A549 (cell line): ENCODE data around the gene PELI2. TPM values are rescaled to one million over a fixed set of nuclear protein-coding genes. Genes with fewer than 3 reads are reported as not detected.

ENCODE experiments used
- ATAC-seq, 2 experiments: fragments of 200-7000 bp in 1 of 2; fragments of >200 bp in 1 of 2; cut with Nextera tagmentation in 1 of 2; cut with Tn5 transposase in 1 of 2; 3 replicates each; pipeline versions ENCODE4 v1.8.0 to v1.9.1; 2018 to 2020; ENCODE audit warnings: mild to moderate bottlenecking in 1 of 2, moderate library complexity in 1 of 2
- CTCF ChIA-PET: fragments of 300-600 bp; sonication (Branson Sonifier 250); formaldehyde crosslinking; extraction: SDS; loops from one replicate; lab custom pipeline; 2021; ENCODE audit warnings: antibody characterized with exemption, inconsistent platforms; lab: Yijun Ruan, JAX
- POLR2A ChIA-PET: fragments of 350-600 bp; formaldehyde crosslinking; extraction: SDS; loops from one replicate; lab custom pipeline; 2021; ENCODE audit warnings: antibody characterized with exemption, inconsistent platforms; lab: Yijun Ruan, JAX
- DNase-seq, 2 experiments: peaks; one replicate each; pipeline versions ENCODE4 v3.0.0 to v3.0.0-alpha.2; 2011 to 2016; ENCODE audit warnings: low read depth in 1 of 2, low spot score in 1 of 2
- FAIRE-seq: peaks from 2 replicates; lab custom pipeline; 2011; peaks lifted over from hg19 to GRCh38; lab: Jason Lieb, UNC
- H3K27ac ChIP-seq, 2 experiments: fragments of >200 bp; sonication (Bioruptor Twin); formaldehyde crosslinking; 3 replicates each; pipeline ENCODE4 v1.5.1; 2016 to 2017
- H3K4me1 ChIP-seq: fragments of >200 bp; sonication (Bioruptor Twin); formaldehyde crosslinking; 3 replicates; pipeline ENCODE4 v1.6.1; 2016
- H3K4me2 ChIP-seq: fragments of >200 bp; sonication (Bioruptor Twin); formaldehyde crosslinking; 3 replicates; pipeline ENCODE4 v1.6.1; 2016
- H3K4me3 ChIP-seq: fragments of >200 bp; sonication (Bioruptor Twin); formaldehyde crosslinking; 3 replicates; pipeline ENCODE4 v1.5.1; 2016
- H3K9me3 ChIP-seq: fragments of >200 bp; sonication (Bioruptor Twin); formaldehyde crosslinking; 3 replicates; pipeline ENCODE4 v1.6.1; 2016
- CHD2 ChIP-seq: fragments of 150-350 bp; IDR thresholded peaks from 2 replicates; pipeline ENCODE4 v1.6.1; 2014; ENCODE audit warnings: low read length; ENCODE audit not compliant: partially characterized antibody
- EHMT2 ChIP-seq: fragments of 200-600 bp; sonication (generic); IDR thresholded peaks from 2 replicates; pipeline ENCODE4 v1.6.1; 2016; ENCODE audit warnings: antibody characterized with exemption, low read depth, mild to moderate bottlenecking, moderate library complexity
- EP300 ChIP-seq, 2 experiments: fragments of >200 bp; sonication (Bioruptor Twin); formaldehyde crosslinking; IDR thresholded peaks; 2 replicates in 1 of 2; 3 replicates in 1 of 2; pipeline ENCODE4 v1.6.1; 2016 to 2017
- FOSL2 ChIP-seq, 2 experiments: fragments of 450-650 bp in 1 of 2; fragments of >200 bp in 1 of 2; sonication (Bioruptor Twin) in 1 of 2; formaldehyde crosslinking; IDR thresholded peaks; 2 replicates each; pipeline versions ENCODE4 v1.5.0 to v1.6.1; 2016 to 2020; ENCODE audit warnings: mild to moderate bottlenecking in 1 of 2, moderate library complexity in 1 of 2
- FOXS1 ChIP-seq: fragments of 250-450 bp; sonication (Bioruptor Pico); IDR thresholded peaks from 2 replicates; pipeline ENCODE4 v1.5.0; 2020; ENCODE audit warnings: mild to moderate bottlenecking, moderate library complexity
- GATA3 ChIP-seq: IDR thresholded peaks from 2 replicates; pipeline ENCODE4 v1.6.1; 2012; ENCODE audit warnings: borderline replicate concordance
- HDAC2 ChIP-seq: fragments of 200-600 bp; sonication (generic); IDR thresholded peaks from 2 replicates; pipeline ENCODE4 v1.6.1; 2016
- HEYL ChIP-seq: fragments of 250-450 bp; sonication (Bioruptor Pico); IDR thresholded peaks from 2 replicates; pipeline ENCODE4 v1.8.0; 2021; ENCODE audit warnings: mild to moderate bottlenecking, moderate library complexity
- HMGXB4 ChIP-seq: fragments of 250-450 bp; sonication (Bioruptor Pico); IDR thresholded peaks from 2 replicates; pipeline ENCODE4 v1.5.0; 2021; ENCODE audit warnings: mild to moderate bottlenecking, moderate library complexity, borderline replicate concordance
- HOXB5 ChIP-seq: fragments of 250-450 bp; sonication (Bioruptor Pico); IDR thresholded peaks from 2 replicates; pipeline ENCODE4 v1.5.0; 2020; ENCODE audit warnings: mild to moderate bottlenecking, moderate library complexity
- JUN ChIP-seq, 2 experiments: fragments of >200 bp; sonication (Bioruptor Twin); formaldehyde crosslinking; IDR thresholded peaks; 2 replicates in 1 of 2; 3 replicates in 1 of 2; pipeline ENCODE4 v1.6.1; 2016 to 2017
- JUNB ChIP-seq: fragments of >200 bp; sonication (Bioruptor Twin); formaldehyde crosslinking; IDR thresholded peaks from 2 replicates; pipeline ENCODE4 v1.6.1; 2016
- KDM5A ChIP-seq: fragments of 200-600 bp; sonication (generic); IDR thresholded peaks from 2 replicates; pipeline ENCODE4 v1.6.1; 2016; ENCODE audit warnings: antibody characterized with exemption, mild to moderate bottlenecking
- MAZ ChIP-seq: fragments of 150-350 bp; IDR thresholded peaks from 2 replicates; pipeline ENCODE4 v1.6.1; 2014; ENCODE audit warnings: antibody characterized with exemption, low read depth, low read length, borderline replicate concordance
- NFE2L2 ChIP-seq: fragments of 150-350 bp; conservative IDR thresholded peaks from 2 replicates; pipeline ENCODE4 v1.6.1; 2014; ENCODE audit warnings: low read length
- PHF8 ChIP-seq: fragments of 200-600 bp; sonication (generic); IDR thresholded peaks from 2 replicates; pipeline ENCODE4 v1.6.1; 2016; ENCODE audit warnings: low read depth, mild to moderate bottlenecking, antibody characterized with exemption, moderate library complexity, borderline replicate concordance
- POLR2A ChIP-seq: IDR thresholded peaks from 2 replicates; pipeline ENCODE4 v1.6.1; 2012; ENCODE audit warnings: mild to moderate bottlenecking, low read length
- RCOR1 ChIP-seq: fragments of 150-350 bp; IDR thresholded peaks from 2 replicates; pipeline ENCODE4 v1.6.1; 2014; ENCODE audit warnings: antibody characterized with exemption, low read length, low read depth
- SMC3 ChIP-seq: fragments of >200 bp; sonication (Bioruptor Twin); formaldehyde crosslinking; IDR thresholded peaks from 3 replicates; pipeline ENCODE4 v1.6.1; 2018; ENCODE audit warnings: inconsistent platforms
- TFCP2L1 ChIP-seq: fragments of 250-450 bp; sonication (Bioruptor Pico); IDR thresholded peaks from 2 replicates; pipeline ENCODE4 v1.5.0; 2021; ENCODE audit warnings: mild to moderate bottlenecking
- TP53 ChIP-seq: fragments of 250-450 bp; sonication (Bioruptor Pico); IDR thresholded peaks from 2 replicates; pipeline ENCODE4 v1.5.0; 2021; ENCODE audit warnings: mild to moderate bottlenecking, moderate library complexity
- ZC3H11A ChIP-seq: fragments of 450-650 bp; IDR thresholded peaks from 2 replicates; pipeline ENCODE4 v1.6.1; 2014; ENCODE audit warnings: antibody characterized with exemption, mild to moderate bottlenecking
- ZNF302 ChIP-seq: fragments of 250-450 bp; sonication (Bioruptor Pico); IDR thresholded peaks from 2 replicates; pipeline ENCODE4 v1.9.0; 2021; ENCODE audit warnings: inconsistent platforms, mild to moderate bottlenecking, moderate library complexity
- WGBS: methylation state at CpG from one replicate; pipeline ENCODE4 v1.1.6; 2017; ENCODE audit errors: missing lambda C conversion rate; 5-methylcytosine and 5-hydroxymethylcytosine counted together
- polyA plus RNA-seq, 4 experiments: library from polyadenylated mRNA; depleted of rRNA in 3 of 4; stranded (reverse); fragments of >200 nt; fragmentation: RNase III in 1 of 4; extraction: RNeasy Plus Mini Kit Qiagen cat#74134 plus additional on column Dnase treatment in 1 of 4; gene quantifications; 2 replicates in 3 of 4; 3 replicates in 1 of 4; pipeline ENCODE4 v1.2.3, GENCODE V29; 2011 to 2017
- TF ChIP-seq, protein P1 (sequence below): fragments of >200 bp; sonication (Bioruptor Twin); formaldehyde crosslinking; IDR thresholded peaks from 2 replicates; pipeline ENCODE4 v1.6.1; 2016
- TF ChIP-seq, protein P2 (sequence below): IDR thresholded peaks from 2 replicates; pipeline ENCODE4 v1.6.1; 2012
- TF ChIP-seq, protein P3 (sequence below): fragments of >200 bp; sonication (Bioruptor Twin); formaldehyde crosslinking; IDR thresholded peaks from 3 replicates; pipeline ENCODE4 v1.6.1; 2016

Gene PELI2
- polyA plus RNA-seq, 2 of the 4 experiments (the other 2 are of a cell fraction), result 0.93 to 7.2 TPM

DNA sequence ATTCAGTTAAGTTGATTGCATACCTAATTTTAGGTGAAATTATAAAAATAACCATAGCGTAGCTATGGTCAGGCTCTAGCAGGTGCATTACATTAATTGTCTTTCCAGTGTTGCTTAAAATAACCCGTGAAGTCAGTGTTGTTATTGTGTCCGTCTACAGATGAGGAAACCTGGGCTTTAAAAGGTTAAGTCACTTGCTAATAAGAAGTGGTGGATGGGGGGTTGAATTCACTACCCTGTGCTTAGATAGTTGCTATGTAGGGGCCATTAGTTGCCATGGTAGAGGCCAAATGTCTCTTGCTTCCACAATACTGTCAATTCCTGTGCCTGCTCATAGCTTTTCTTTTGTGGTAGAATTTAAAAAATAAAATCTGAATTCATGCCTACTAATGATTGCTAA, 174.8 kb downstream of the PELI2 start:
- CTCF ChIA-PET, result interaction anchor here (1.2 to 2.7 kb wide), 2 partner anchors 47 to 71 kb away, joined by 3 to 7 read pairs; no protein-coding TSS in a partner anchor
- Histone ChIP-seq H3K27ac (no peak overlapping the region), H3K9me3 (no peaks in the 10 kb centered on the region), H3K4me2 (no peak overlapping the region), H3K4me1 (no peaks in the 10 kb centered on the region), H3K4me3 (no peak overlapping the region)
- ATAC-seq (no peak), FAIRE-seq (no peak), DNase-seq (no peak)
- POLR2A ChIA-PET, result no interaction called here
- WGBS, result 85% methylated on average over 3 of the region's 3 CpGs
- no peak for TF ChIP-seq PHF8
- TF ChIP-seq HOXB5 (CRISPR knock-in tag), result no peak
- TF ChIP-seq EHMT2, result no peak
- TF ChIP-seq TP53, result no peak

DNA sequence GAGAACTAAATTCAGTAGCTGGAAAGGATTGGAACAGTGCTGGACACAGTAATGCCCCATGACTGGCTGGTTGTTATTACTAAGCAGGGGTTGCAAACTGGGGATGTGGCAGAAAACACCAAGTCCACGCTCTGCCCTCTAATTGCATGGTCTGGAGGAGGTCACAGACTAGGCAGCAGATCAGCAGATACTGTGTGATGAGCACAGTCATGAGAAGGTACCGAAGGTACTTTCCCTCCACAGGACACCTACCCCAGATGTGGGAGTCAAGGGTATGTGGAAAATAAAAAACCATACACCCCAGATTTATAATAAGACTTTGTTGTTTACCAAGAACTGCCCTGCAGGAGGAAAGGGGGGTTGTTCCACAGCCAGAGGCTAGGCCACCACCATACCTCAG, 175.3 kb downstream of the PELI2 start:
- CTCF ChIA-PET, result interaction anchor here (1.2 to 2.7 kb wide), 2 partner anchors 47 to 72 kb away, joined by 3 to 7 read pairs; no protein-coding TSS in a partner anchor
- no peak for FAIRE-seq

GRCh38 chr14:56294128-56294527, 175.9 kb downstream of the PELI2 start:
- H3K27ac ChIP-seq, result no peak overlapping the region
- no peak overlapping the region for H3K4me2 ChIP-seq
- no peaks in the 10 kb centered on the region for H3K4me1 ChIP-seq
- ATAC-seq (peak; percentile 76 to 89; a peak in 5 of 6 replicates), DNase-seq (peak in 1 of 2 experiments; percentile 27), FAIRE-seq (no peak)
- CTCF ChIA-PET, result interaction anchor here (2.3 to 2.7 kb wide), 2 partner anchors 20 to 46 kb away, joined by 6 to 7 read pairs; no protein-coding TSS in a partner anchor
- 84% methylated on average over 5 of the region's 5 CpGs for WGBS
- no peaks in the 10 kb centered on the region for H3K9me3 ChIP-seq
- H3K4me3 ChIP-seq, result no peak overlapping the region
- POLR2A ChIA-PET, result no interaction called here
- no peak for TF ChIP-seq ZNF302 (CRISPR knock-in tag)
- no peak for TF ChIP-seq ZC3H11A
- no peak for TF ChIP-seq GATA3
- no peak for TF ChIP-seq KDM5A
- TF ChIP-seq RCOR1, result no peak
- no peak for TF ChIP-seq SMC3
- TF ChIP-seq HOXB5 (CRISPR knock-in tag), result no peak
- TF ChIP-seq EHMT2, result no peak
- no peak for TF ChIP-seq FOXS1 (CRISPR knock-in tag)

More for the DNA sequence above, 175.3 kb downstream of the PELI2 start:
- ATAC-seq (no peak), DNase-seq (no peak)
- H3K4me3 ChIP-seq, result no peak overlapping the region
- POLR2A ChIA-PET, result no interaction called here
- no peak overlapping the region for H3K4me2 ChIP-seq
- WGBS, result 93% methylated on average over 2 of the region's 2 CpGs
- H3K9me3 ChIP-seq, result no peaks in the 10 kb centered on the region
- H3K4me1 ChIP-seq, result no peaks in the 10 kb centered on the region
- TF ChIP-seq, protein P1, sequence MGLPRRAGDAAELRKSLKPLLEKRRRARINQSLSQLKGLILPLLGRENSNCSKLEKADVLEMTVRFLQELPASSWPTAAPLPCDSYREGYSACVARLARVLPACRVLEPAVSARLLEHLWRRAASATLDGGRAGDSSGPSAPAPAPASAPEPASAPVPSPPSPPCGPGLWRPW, result no peak
- TF ChIP-seq JUNB (no peak), TFCP2L1 (no peak), HMGXB4 (CRISPR knock-in tag) (no peak), JUN (IDR thresholded peaks at IDR 0.05) (no peak), TP53 (no peak), EP300 (IDR thresholded peaks at IDR 0.05) (no peak), HEYL (CRISPR knock-in tag) (no peak)
- H3K27ac ChIP-seq, result no peak overlapping the region

GRCh38 chr14:56295743-56296142, 177.5 kb downstream of the PELI2 start:
- ChIA-PET POLR2A (no interaction called here), CTCF (interaction anchor here (2.3 kb wide), 1 partner anchor 22 kb away, joined by 6 read pairs; no protein-coding TSS in a partner anchor)
- DNase-seq (no peak), FAIRE-seq (no peak), ATAC-seq (no peak)
- no peak overlapping the region for H3K27ac ChIP-seq
- H3K4me1 ChIP-seq, result no peaks in the 10 kb centered on the region
- 73% methylated on average over 3 of the region's 3 CpGs for WGBS
- no peak overlapping the region for H3K4me3 ChIP-seq
- TF ChIP-seq POLR2A (no peak), HMGXB4 (CRISPR knock-in tag) (no peak), KDM5A (no peak), MAZ (no peak), NFE2L2 (no peak), CHD2 (no peak), HDAC2 (no peak), FOSL2 (IDR thresholded peaks at IDR 0.05) (no peak), FOSL2 (CRISPR knock-in tag; IDR thresholded peaks at IDR 0.05) (no peak), FOXS1 (CRISPR knock-in tag) (no peak)
- TF ChIP-seq, protein P2, sequence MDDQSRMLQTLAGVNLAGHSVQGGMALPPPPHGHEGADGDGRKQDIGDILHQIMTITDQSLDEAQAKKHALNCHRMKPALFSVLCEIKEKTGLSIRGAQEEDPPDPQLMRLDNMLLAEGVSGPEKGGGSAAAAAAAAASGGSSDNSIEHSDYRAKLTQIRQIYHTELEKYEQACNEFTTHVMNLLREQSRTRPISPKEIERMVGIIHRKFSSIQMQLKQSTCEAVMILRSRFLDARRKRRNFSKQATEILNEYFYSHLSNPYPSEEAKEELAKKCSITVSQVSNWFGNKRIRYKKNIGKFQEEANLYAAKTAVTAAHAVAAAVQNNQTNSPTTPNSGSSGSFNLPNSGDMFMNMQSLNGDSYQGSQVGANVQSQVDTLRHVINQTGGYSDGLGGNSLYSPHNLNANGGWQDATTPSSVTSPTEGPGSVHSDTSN, result no peak
- TF ChIP-seq, protein P3, sequence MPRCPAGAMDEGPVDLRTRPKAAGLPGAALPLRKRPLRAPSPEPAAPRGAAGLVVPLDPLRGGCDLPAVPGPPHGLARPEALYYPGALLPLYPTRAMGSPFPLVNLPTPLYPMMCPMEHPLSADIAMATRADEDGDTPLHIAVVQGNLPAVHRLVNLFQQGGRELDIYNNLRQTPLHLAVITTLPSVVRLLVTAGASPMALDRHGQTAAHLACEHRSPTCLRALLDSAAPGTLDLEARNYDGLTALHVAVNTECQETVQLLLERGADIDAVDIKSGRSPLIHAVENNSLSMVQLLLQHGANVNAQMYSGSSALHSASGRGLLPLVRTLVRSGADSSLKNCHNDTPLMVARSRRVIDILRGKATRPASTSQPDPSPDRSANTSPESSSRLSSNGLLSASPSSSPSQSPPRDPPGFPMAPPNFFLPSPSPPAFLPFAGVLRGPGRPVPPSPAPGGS, result no peak
- H3K4me2 ChIP-seq, result no peak overlapping the region
- H3K9me3 ChIP-seq, result no peaks in the 10 kb centered on the region
